HG03280 (cell line): ENCODE results near the gene ARHGAP32.
"Not testable (repeated sequence)": the region's sequence is repeated elsewhere in the genome, so short reads cannot be mapped to it uniquely, and the experiment has no call there.

ENCODE experiments used
- ATAC-seq: cut with Tn5 transposase; IDR thresholded peaks from one replicate; pipeline ENCODE4 v1.9.1; 2021; ENCODE audit warnings: mild to moderate bottlenecking, moderate library complexity; ENCODE audit not compliant: unreplicated experiment

Gene ARHGAP32

GRCh38 chr11:129204150-129204838 is 12.2 kb upstream of the ARHGAP32 start:
- ATAC-seq = no peak

- ATAC-seq = no peak
Observed at GRCh38 chr11:129202646-129203045, 10.5 kb upstream of the ARHGAP32 start.

GRCh38 chr11:129195682-129196081 is 3.6 kb upstream of the ARHGAP32 start:
- ATAC-seq = no peak

- no peak for ATAC-seq
Observed at GRCh38 chr11:129191649-129192048, 476 bp downstream of the ARHGAP32 start.

- ATAC-seq = no peak
Observed at GRCh38 chr11:129190087-129190486, 2.0 kb downstream of the ARHGAP32 start.

GRCh38 chr11:129189646-129190045 is 2.5 kb downstream of the ARHGAP32 start:
- no peak for ATAC-seq

- not testable (repeated sequence) for ATAC-seq
Observed at GRCh38 chr11:129185082-129185481, 7.0 kb downstream of the ARHGAP32 start.

- no peak for ATAC-seq
Observed at GRCh38 chr11:129184581-129184980, 7.5 kb downstream of the ARHGAP32 start.

GRCh38 chr11:129167315-129167714 is 24.8 kb downstream of the ARHGAP32 start:
- no peak for ATAC-seq

- no peak for ATAC-seq
Observed at GRCh38 chr11:129163714-129164164, 28.4 kb downstream of the ARHGAP32 start.

GRCh38 chr11:129157080-129157479 is 35.0 kb downstream of the ARHGAP32 start:
- ATAC-seq = not testable (repeated sequence)

- ATAC-seq = no peak
Observed at GRCh38 chr11:129155745-129156144, 36.4 kb downstream of the ARHGAP32 start.

GRCh38 chr11:129148487-129148886 is 43.6 kb downstream of the ARHGAP32 start:
- no peak for ATAC-seq

GRCh38 chr11:129146191-129146590 is 45.9 kb downstream of the ARHGAP32 start:
- ATAC-seq = no peak

- ATAC-seq = no peak
Observed at GRCh38 chr11:129145276-129145675, 46.8 kb downstream of the ARHGAP32 start.

GRCh38 chr11:129144256-129144655 is 47.9 kb downstream of the ARHGAP32 start:
- ATAC-seq = no peak

- ATAC-seq = no peak
Observed at GRCh38 chr11:129143335-129143734, 48.8 kb downstream of the ARHGAP32 start.

GRCh38 chr11:129141748-129142523 is 50.2 kb downstream of the ARHGAP32 start:
- no peak for ATAC-seq

- no peak for ATAC-seq
Observed at GRCh38 chr11:129131316-129131715, 60.8 kb downstream of the ARHGAP32 start.

GRCh38 chr11:129128881-129129620 is 63.1 kb downstream of the ARHGAP32 start:
- ATAC-seq = not testable (repeated sequence)

- no peak for ATAC-seq
Observed at GRCh38 chr11:129119036-129119435, 73.1 kb downstream of the ARHGAP32 start.
